Left lung (tissue), 10 donors: ENCODE results near the gene PDP2. TPM values are rescaled to one million over a fixed set of nuclear protein-coding genes. Genes with fewer than 3 reads are reported as not detected.

Experiments used
- ATAC-seq: fragments of 200-7000 bp; cut with Tn5 transposase; one replicate; pipeline ENCODE4 v1.9.1; 2020; ENCODE audit warnings: moderate library complexity
- DNase-seq, 4 donors: peaks; one replicate each; pipeline ENCODE4 v3.0.0-alpha.2; 2013 to 2020
- H3K27ac ChIP-seq, 2 donors: fragments of 200-600 bp; sonication (generic) in 1 of 2; one replicate each; pipeline versions ENCODE4 v1.5.0 to v1.8.0; 2020 to 2021
- H3K27me3 ChIP-seq, 2 donors: fragments of 200-600 bp; sonication (generic) in 1 of 2; one replicate each; pipeline versions ENCODE4 v1.5.0 to v1.8.0; 2020 to 2021
- H3K36me3 ChIP-seq, 2 donors: fragments of 200-600 bp; sonication (generic) in 1 of 2; one replicate each; pipeline versions ENCODE4 v1.5.0 to v1.8.0; 2020 to 2021
- H3K4me1 ChIP-seq, 2 donors: fragments of 200-600 bp; one replicate each; pipeline ENCODE4 v1.8.0; 2021
- H3K4me3 ChIP-seq, 2 donors: fragments of 200-600 bp; sonication (generic) in 1 of 2; one replicate each; pipeline versions ENCODE4 v1.5.0 to v1.8.0; 2020 to 2021; ENCODE audit warnings: mild to moderate bottlenecking in 1 of 2
- H3K9me3 ChIP-seq, 2 donors: fragments of 200-600 bp; sonication (generic) in 1 of 2; one replicate each; pipeline versions ENCODE4 v1.5.0 to v1.8.0; 2020 to 2021
- intact Hi-C, 2 donors: fragments of 100-400 bp; cut with DNase I; formaldehyde crosslinking; loops; one replicate each; pipeline versions ENCODE4 v1.11.2 to v1.14.2; 2022
- polyA plus RNA-seq, 6 donors: library from polyadenylated mRNA; unstranded; fragments of 120-200 nt; gene quantifications; one replicate each; pipeline ENCODE4 v1.2.1, GENCODE V29; 2013; ENCODE audit not compliant: insufficient read length in 6 of 6
- total RNA-seq, 2 donors: library from RNA; stranded (reverse); fragmentation: NEBNext Ultra II Directional; extraction: Animal tissue kit (Norgen Biotek cat#: 25700); gene quantifications; one replicate each; pipeline ENCODE4 v1.2.1, GENCODE V29; 2021
- TF ChIP-seq, protein P1 (sequence below), 2 donors: fragments of 200-600 bp; sonication (generic) in 1 of 2; IDR thresholded peaks; one replicate each; pipeline versions ENCODE4 v1.5.0 to v1.8.0; 2021; ENCODE audit warnings: antibody characterized with exemption in 2 of 2
- donor health status: DM: no; HTN: yes; CAD: no.
- donor health status: DM: no; HTN: no; CAD: no.

PDP2 gene
- total and polyA plus RNA-seq, 8 donors = 8.9 to 36.3 (median 9.7) TPM

DNA sequence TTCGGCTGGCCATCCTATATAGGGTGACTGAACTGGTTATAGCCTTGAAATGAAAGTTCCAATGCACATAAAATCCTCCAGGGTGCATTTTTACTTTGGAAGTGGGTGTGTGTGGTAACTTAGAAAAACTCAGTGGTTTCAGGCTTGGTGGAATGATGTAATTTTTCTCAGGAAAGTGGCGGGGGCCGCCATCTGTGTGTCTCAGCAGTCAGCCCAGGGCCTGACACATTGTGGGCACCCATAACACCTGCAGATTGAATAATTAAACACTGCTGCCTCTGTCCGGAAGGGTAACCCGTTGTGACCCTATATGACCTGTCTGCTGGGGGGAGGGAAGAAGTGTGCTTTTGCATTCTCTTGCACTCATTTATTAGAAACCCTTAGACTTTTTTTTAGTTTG, 2.2 kb upstream of the PDP2 start:
- TF ChIP-seq, protein P1, sequence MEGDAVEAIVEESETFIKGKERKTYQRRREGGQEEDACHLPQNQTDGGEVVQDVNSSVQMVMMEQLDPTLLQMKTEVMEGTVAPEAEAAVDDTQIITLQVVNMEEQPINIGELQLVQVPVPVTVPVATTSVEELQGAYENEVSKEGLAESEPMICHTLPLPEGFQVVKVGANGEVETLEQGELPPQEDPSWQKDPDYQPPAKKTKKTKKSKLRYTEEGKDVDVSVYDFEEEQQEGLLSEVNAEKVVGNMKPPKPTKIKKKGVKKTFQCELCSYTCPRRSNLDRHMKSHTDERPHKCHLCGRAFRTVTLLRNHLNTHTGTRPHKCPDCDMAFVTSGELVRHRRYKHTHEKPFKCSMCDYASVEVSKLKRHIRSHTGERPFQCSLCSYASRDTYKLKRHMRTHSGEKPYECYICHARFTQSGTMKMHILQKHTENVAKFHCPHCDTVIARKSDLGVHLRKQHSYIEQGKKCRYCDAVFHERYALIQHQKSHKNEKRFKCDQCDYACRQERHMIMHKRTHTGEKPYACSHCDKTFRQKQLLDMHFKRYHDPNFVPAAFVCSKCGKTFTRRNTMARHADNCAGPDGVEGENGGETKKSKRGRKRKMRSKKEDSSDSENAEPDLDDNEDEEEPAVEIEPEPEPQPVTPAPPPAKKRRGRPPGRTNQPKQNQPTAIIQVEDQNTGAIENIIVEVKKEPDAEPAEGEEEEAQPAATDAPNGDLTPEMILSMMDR (IDR thresholded peaks at IDR 0.05) = no peak
- peaks cover 0 to 10% of the 10 kb centered on the region in 2 donors for H3K27me3 ChIP-seq
- H3K4me3 ChIP-seq = no peak overlapping the region
- intact Hi-C loops = no loop called here
- H3K4me1 ChIP-seq = peaks cover 6 to 33% of the 10 kb centered on the region in 2 donors
- DNase-seq = no peak
- no peak overlapping the region for H3K27ac ChIP-seq
- no peaks in the 10 kb centered on the region for H3K9me3 ChIP-seq
- no peak for ATAC-seq
- no peaks in the 10 kb centered on the region for H3K36me3 ChIP-seq

DNA sequence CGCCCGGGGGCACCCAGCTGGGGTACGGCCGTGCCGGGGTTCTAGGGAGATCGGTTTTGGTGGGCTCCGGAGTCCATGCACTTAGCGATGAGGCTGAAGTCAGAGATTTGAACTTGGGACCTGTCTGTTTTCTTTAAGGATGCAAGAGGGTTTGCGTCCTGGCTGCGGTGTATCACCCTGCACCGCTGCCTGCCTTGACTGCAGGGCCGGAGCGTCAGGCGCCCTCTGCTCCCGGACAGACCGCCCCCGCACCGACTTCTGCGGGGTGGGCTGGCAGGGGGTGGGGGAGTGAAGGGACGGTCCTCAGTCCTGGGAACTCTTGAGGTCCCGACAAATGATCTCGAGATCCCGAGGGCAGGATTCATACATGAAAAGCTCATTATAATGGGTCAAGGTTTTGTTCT, 701 bp downstream of the PDP2 start:
- Histone ChIP-seq H3K27ac (peak overlapping the region; percentile 35 to 73), H3K36me3 (peaks cover 0 to 18% of the 10 kb centered on the region in 2 donors), H3K4me1 (peaks cover 4 to 23% of the 10 kb centered on the region in 2 donors), H3K27me3 (peaks cover 0 to 10% of the 10 kb centered on the region in 2 donors), H3K4me3 (peak overlapping the region; percentile 75 to 76), H3K9me3 (no peaks in the 10 kb centered on the region)
- TF ChIP-seq, protein P1 (IDR thresholded peaks at IDR 0.05) = no peak
- ATAC-seq = peak; percentile 39
- DNase-seq = no peak
- intact Hi-C loops = no loop called here

DNA sequence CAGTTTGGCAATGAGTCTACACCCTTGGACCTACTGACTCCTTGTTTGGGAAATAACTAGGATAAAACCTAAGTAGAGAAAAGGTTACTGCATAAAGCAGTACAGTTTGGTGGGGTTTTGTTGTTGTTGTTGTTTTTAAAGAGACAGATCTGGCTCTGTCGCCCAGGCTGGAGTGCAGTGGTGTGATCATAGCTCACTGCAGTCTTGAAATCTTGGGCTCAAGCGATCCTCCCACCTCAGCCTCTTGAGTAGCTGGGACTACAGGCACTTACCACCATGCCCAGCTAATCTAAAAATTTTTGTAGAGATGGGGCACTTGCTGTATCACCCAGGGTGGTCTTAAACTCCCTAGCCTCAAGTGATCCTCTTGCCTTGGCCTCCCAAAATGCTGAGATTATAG, 1.2 kb downstream of the PDP2 start:
- H3K9me3 ChIP-seq = no peaks in the 10 kb centered on the region
- TF ChIP-seq, protein P1 (IDR thresholded peaks at IDR 0.05) = no peak
- H3K27ac ChIP-seq = no peak overlapping the region
- DNase-seq = no peak
- H3K4me3 ChIP-seq = peak overlapping the region; percentile 75 to 76
- peaks cover 10 to 23% of the 10 kb centered on the region in 2 donors for H3K4me1 ChIP-seq
- H3K27me3 ChIP-seq = peaks cover 0 to 10% of the 10 kb centered on the region in 2 donors
- intact Hi-C loops = no loop called here
- H3K36me3 ChIP-seq = peaks cover 0 to 21% of the 10 kb centered on the region in 2 donors
- ATAC-seq = no peak

DNA sequence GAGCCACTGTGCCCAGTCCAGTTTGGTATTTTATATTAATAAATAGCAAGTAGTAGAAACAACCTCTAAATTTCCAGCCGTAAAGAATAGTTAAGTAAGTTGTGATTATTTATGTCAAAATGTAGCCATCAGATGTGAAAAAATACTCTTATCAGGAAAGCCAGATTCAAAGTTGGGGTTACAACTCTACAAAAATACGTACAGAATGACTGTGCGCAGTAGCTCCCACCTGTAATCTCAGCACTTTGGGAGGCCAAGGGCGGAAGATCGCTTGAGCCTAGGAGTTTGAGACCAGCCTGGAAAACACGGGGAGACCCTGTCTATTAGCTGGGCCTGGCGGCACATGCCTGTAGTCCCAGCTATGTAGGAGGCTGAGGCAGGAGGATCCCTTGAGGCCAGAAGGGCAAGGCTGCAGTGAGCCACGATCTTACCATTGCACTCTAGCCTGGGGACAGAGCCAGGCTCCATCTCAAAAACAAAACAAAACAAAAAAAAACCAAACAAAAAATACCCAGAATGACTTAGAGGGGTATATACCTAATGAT, 1.7 kb downstream of the PDP2 start:
- DNase-seq (no peak), ATAC-seq (no peak)
- TF ChIP-seq, protein P1 (IDR thresholded peaks at IDR 0.05) = no peak
- H3K27ac ChIP-seq = no peak overlapping the region
- intact Hi-C loops = no loop called here
- H3K36me3 ChIP-seq = peaks cover 0 to 25% of the 10 kb centered on the region in 2 donors
- H3K27me3 ChIP-seq = peaks cover 0 to 10% of the 10 kb centered on the region in 2 donors
- H3K4me1 ChIP-seq = peaks cover 10 to 23% of the 10 kb centered on the region in 2 donors
- H3K4me3 ChIP-seq = peak overlapping the region in 1 of 2 donors; percentile 75
- no peaks in the 10 kb centered on the region for H3K9me3 ChIP-seq

DNA sequence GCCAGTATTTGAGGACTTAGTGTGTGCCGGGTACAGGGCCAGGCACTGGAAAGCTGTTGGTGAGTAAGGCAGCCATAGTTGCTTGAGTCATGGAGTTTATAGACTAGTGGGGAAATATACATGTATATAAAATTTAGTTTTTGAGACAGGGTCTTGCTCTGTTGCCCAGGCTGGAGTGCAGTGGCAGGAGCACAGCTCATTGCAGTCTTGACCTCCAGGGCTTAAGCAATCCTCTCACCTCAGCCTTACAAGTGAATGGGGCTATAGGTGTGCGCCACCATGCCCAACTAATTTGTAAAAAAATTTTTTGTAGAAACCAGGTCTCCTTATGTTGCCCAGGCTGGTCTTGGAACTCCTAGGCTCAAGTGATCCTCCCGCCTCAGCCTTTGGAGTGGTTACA, 2.4 kb downstream of the PDP2 start:
- peaks cover 10 to 23% of the 10 kb centered on the region in 2 donors for H3K4me1 ChIP-seq
- no peak for ATAC-seq
- no peak overlapping the region for H3K4me3 ChIP-seq
- H3K9me3 ChIP-seq = no peaks in the 10 kb centered on the region
- intact Hi-C loops = no loop called here
- TF ChIP-seq, protein P1 (IDR thresholded peaks at IDR 0.05) = no peak
- no peak overlapping the region for H3K27ac ChIP-seq
- DNase-seq = no peak
- peaks cover 0 to 27% of the 10 kb centered on the region in 2 donors for H3K36me3 ChIP-seq
- H3K27me3 ChIP-seq = peaks cover 0 to 10% of the 10 kb centered on the region in 2 donors
